Prostate gland (tissue), 2 donors: Measurements from ENCODE around the gene MSS51. TPM values are rescaled to one million over a fixed set of nuclear protein-coding genes. Genes with fewer than 3 reads are reported as not detected.
"Not testable (repeated sequence)": the region's sequence is repeated elsewhere in the genome, so short reads cannot be mapped to it uniquely, and the experiment has no call there.

Source experiments
- DNase-seq: peaks from one replicate; pipeline ENCODE4 v3.0.0-alpha.2; 2019; ENCODE audit warnings: low spot score
- H3K27ac ChIP-seq, 2 donors: fragments of 200-600 bp; sonication (generic); 2 replicates each; pipeline ENCODE4 v1.5.1; 2017 to 2019
- H3K27me3 ChIP-seq: fragments of 200-600 bp; sonication (generic); replicated peaks from 2 replicates; pipeline ENCODE4 v1.5.1; 2019; ENCODE audit not compliant: insufficient read depth
- H3K36me3 ChIP-seq, 2 donors: fragments of 200-600 bp; sonication (generic); 1 replicate in 1 of 2; 2 replicates in 1 of 2; pipeline versions ENCODE4 v1.5.1 to v1.8.1; 2017 to 2019
- H3K4me1 ChIP-seq: fragments of 200-600 bp; sonication (generic); replicated peaks from 2 replicates; pipeline ENCODE4 v1.5.1; 2019
- H3K4me3 ChIP-seq, 2 donors: fragments of 200-600 bp; sonication (generic); 2 replicates each; pipeline ENCODE4 v1.5.1; 2017 to 2019
- H3K9me3 ChIP-seq: fragments of 200-600 bp; sonication (generic); 2 replicates; pipeline ENCODE4 v1.5.1; 2017
- POLR2A ChIP-seq: fragments of 450-650 bp; IDR thresholded peaks from one replicate; pipeline ENCODE4 v1.6.1; 2016; ENCODE audit warnings: antibody characterized with exemption, mild to moderate bottlenecking
- POLR2AphosphoS5 ChIP-seq: sonication (generic); formaldehyde crosslinking; IDR thresholded peaks from one replicate; pipeline ENCODE4 v1.6.1; 2017; ENCODE audit warnings: antibody characterized with exemption
- WGBS: methylation state at CpG from one replicate; pipeline ENCODE4 v1.1.5; 2018; 5-methylcytosine and 5-hydroxymethylcytosine counted together
- intact Hi-C: fragments of 100-400 bp; cut with DNase I; formaldehyde crosslinking; loops from one replicate; pipeline ENCODE4 v1.14.2; 2022
- total RNA-seq, 2 donors: library from RNA; depleted of rRNA; stranded (reverse); fragments of >200 nt; gene quantifications; one replicate each; pipeline ENCODE4 v1.1.0, GENCODE V29; 2016
- TF ChIP-seq, protein P1 (sequence below), 4 experiments: fragments of 200-600 bp in 2 of 4; fragments of 450-650 bp in 2 of 4; sonication (generic) in 2 of 4; IDR thresholded peaks; 1 replicate in 3 of 4; 2 replicates in 1 of 4; pipeline ENCODE4 v1.5.1; 2016 to 2019; ENCODE audit warnings: antibody characterized with exemption in 4 of 4, mild to moderate bottlenecking in 2 of 4, moderate library complexity in 2 of 4

The MSS51 gene
- total RNA-seq, 2 donors from 2014 or later, result 2.2 to 2.4 TPM

DNA sequence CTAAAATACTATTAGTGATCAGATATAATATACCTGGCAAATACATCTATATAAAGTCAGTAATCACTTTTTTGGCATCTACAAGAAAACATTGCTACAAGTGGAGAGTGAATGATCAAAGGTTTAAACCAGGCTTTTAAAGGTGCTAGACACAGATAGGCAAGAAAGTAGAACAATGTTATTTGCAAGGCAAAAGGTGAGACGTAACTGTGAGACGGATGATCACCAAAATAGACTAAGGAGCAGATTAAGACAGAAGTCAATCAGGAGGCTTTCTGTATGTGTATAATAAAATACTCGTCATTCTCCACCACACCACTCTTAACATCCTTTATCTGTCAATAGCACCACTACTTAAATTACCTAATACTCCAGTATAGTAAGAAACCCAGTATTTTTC, 27.8 kb downstream of the MSS51 start:
- H3K9me3 ChIP-seq, result no peaks in the 10 kb centered on the region

DNA sequence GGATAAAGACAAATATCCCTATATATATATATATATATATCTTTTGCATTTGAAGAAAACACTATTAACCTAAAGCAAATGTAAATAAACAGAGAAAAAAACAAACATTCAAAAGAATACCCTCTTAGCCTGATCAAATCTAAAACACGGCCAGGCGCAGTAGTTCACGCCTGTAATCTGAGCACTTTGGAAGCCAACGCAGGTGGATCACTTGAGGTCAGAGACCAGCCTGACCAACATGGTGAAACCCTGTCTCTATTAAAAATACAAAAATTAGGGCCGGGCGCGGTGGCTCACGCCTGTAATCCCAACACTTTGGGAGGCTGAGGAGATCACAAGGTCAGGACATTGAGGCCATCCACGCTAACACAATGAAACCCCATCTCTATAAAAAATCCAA, 28.7 kb downstream of the MSS51 start:
- no peaks in the 10 kb centered on the region for H3K4me1 ChIP-seq
- TF ChIP-seq POLR2AphosphoS5 (no peak), POLR2A (no peak)
- TF ChIP-seq, protein P1, sequence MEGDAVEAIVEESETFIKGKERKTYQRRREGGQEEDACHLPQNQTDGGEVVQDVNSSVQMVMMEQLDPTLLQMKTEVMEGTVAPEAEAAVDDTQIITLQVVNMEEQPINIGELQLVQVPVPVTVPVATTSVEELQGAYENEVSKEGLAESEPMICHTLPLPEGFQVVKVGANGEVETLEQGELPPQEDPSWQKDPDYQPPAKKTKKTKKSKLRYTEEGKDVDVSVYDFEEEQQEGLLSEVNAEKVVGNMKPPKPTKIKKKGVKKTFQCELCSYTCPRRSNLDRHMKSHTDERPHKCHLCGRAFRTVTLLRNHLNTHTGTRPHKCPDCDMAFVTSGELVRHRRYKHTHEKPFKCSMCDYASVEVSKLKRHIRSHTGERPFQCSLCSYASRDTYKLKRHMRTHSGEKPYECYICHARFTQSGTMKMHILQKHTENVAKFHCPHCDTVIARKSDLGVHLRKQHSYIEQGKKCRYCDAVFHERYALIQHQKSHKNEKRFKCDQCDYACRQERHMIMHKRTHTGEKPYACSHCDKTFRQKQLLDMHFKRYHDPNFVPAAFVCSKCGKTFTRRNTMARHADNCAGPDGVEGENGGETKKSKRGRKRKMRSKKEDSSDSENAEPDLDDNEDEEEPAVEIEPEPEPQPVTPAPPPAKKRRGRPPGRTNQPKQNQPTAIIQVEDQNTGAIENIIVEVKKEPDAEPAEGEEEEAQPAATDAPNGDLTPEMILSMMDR (IDR thresholded peaks at IDR 0.05), result no peak
- no peaks in the 10 kb centered on the region for H3K27me3 ChIP-seq
- intact Hi-C loops, result no loop called here
- 92% methylated on average over 9 of the region's 9 CpGs for WGBS
- no peak for DNase-seq
- no peaks in the 10 kb centered on the region for H3K36me3 ChIP-seq
- no peak overlapping the region for H3K27ac ChIP-seq
- no peak overlapping the region for H3K4me3 ChIP-seq
- no peaks in the 10 kb centered on the region for H3K9me3 ChIP-seq

More for the DNA sequence above, 27.8 kb downstream of the MSS51 start:
- H3K27ac ChIP-seq, result no peak overlapping the region
- WGBS, result 90% methylated on average over 3 of the region's 3 CpGs
- intact Hi-C loops, result no loop called here
- H3K4me3 ChIP-seq, result no peak overlapping the region
- no peaks in the 10 kb centered on the region for H3K27me3 ChIP-seq
- TF ChIP-seq POLR2AphosphoS5, result no peak
- TF ChIP-seq, protein P1 (IDR thresholded peaks at IDR 0.05), result no peak
- H3K36me3 ChIP-seq, result no peaks in the 10 kb centered on the region
- no peaks in the 10 kb centered on the region for H3K4me1 ChIP-seq
- no peak for DNase-seq

DNA sequence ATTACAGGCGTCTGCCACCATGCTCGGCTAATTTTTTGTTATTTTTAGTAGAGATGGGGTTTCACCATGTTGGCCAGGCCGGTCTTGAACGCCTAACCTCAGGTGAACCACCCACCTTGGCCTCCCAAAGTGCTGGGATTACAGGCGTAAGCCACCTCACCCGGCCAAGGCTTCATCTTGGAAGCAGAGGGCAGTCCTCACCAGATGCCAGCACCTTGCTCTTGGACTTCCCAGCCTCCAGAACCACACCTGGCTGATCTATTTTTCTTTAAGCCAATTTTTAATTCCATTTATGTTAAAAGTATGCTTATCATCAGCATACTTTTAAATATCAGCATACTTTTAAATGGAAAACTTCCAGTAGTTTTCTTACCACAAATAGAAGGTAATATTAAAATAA, 31.7 kb downstream of the MSS51 start:
- TF ChIP-seq POLR2A, result no peak
- no peak for TF ChIP-seq POLR2AphosphoS5
- TF ChIP-seq, protein P1 (IDR thresholded peaks at IDR 0.05), result no peak
- intact Hi-C loops, result no loop called here
- no peaks in the 10 kb centered on the region for H3K36me3 ChIP-seq
- H3K27ac ChIP-seq, result no peak overlapping the region
- no peak overlapping the region for H3K4me3 ChIP-seq
- no peaks in the 10 kb centered on the region for H3K9me3 ChIP-seq
- H3K4me1 ChIP-seq, result no peaks in the 10 kb centered on the region
- 97% methylated on average over 6 of the region's 6 CpGs for WGBS
- no peaks in the 10 kb centered on the region for H3K27me3 ChIP-seq
- DNase-seq, result no peak

DNA sequence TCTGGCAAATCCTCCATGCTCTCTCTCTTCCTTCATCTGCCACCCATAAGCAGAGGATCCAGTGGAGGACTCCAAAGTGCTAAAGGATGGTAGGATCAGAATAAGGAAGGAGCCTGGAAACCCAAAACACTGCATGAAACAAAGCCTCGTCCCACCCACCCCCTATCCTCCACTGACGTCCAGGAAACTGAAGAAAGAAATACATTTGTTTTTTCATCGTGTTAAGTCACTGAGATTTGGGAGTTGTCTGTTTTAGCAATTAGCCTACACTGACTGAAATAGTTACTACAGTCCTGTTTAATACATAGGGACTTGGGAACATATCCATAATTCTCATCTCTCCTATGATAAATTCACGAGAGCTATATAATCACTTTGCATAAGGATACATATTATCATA, 34.3 kb downstream of the MSS51 start:
- WGBS, result 80% methylated on average over 4 of the region's 4 CpGs
- Histone ChIP-seq H3K36me3 (peaks cover 0 to 2% of the 10 kb centered on the region in 2 donors), H3K27ac (no peak overlapping the region), H3K27me3 (no peaks in the 10 kb centered on the region), H3K9me3 (no peaks in the 10 kb centered on the region), H3K4me1 (no peaks in the 10 kb centered on the region), H3K4me3 (no peak overlapping the region)
- intact Hi-C loops, result no loop called here
- DNase-seq, result no peak
- TF ChIP-seq, protein P1 (IDR thresholded peaks at IDR 0.05), result no peak
- no peak for TF ChIP-seq POLR2A
- no peak for TF ChIP-seq POLR2AphosphoS5

DNA sequence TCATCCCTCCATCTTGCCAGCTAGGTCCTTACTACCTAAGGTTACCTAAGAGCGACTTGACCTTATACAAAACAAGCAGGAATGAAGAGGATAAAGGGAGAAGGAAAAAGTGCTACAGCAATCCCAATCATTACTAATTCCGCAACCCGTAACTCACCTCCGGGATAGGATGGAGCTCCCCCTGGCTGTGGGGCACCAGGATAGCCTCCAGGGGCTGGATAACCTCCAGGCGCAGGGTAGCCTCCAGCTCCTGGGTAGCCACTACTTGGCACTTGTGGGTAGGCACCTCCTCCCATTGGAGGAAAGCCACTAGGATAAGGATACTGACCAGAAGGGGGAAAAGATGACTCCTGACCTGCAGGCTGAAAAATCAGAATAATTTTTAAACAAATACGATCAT, 35.3 kb downstream of the MSS51 start:
- Histone ChIP-seq H3K4me3 (no peak overlapping the region), H3K27me3 (no peaks in the 10 kb centered on the region), H3K36me3 (peaks cover 0 to 2% of the 10 kb centered on the region in 2 donors), H3K4me1 (no peaks in the 10 kb centered on the region), H3K27ac (no peak overlapping the region), H3K9me3 (no peaks in the 10 kb centered on the region)
- no peak for DNase-seq
- intact Hi-C loops, result no loop called here
- TF ChIP-seq, protein P1 (IDR thresholded peaks at IDR 0.05), result no peak
- TF ChIP-seq POLR2A (no peak), POLR2AphosphoS5 (no peak)
- 98% methylated on average over 6 of the region's 6 CpGs for WGBS

DNA sequence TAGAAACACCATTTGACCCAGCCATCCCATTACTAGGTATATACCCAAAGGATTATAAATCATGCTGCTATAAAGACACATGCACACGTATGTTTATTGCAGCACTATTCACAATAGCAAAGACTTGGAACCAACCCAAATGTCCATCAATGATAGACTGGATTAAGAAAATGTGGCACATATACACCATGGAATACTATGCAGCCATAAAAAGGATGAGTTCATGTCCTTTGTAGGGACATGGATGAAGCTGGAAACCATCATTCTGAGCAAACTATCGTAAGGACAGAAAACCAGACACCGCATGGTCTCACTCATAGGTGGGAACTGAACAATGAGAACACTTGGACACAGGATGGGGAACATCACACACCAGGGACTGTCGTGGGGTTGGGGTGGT, 39.0 kb downstream of the MSS51 start:
- 98% methylated on average over 3 of the region's 4 CpGs for WGBS
- H3K27me3 ChIP-seq, H3K4me3 ChIP-seq, H3K4me1 ChIP-seq, H3K27ac ChIP-seq, H3K36me3 ChIP-seq, H3K9me3 ChIP-seq, intact Hi-C loops, DNase-seq: not testable (repeated sequence)
